ENCODE data around the gene NFATC2.

Gene NFATC2

DNA sequence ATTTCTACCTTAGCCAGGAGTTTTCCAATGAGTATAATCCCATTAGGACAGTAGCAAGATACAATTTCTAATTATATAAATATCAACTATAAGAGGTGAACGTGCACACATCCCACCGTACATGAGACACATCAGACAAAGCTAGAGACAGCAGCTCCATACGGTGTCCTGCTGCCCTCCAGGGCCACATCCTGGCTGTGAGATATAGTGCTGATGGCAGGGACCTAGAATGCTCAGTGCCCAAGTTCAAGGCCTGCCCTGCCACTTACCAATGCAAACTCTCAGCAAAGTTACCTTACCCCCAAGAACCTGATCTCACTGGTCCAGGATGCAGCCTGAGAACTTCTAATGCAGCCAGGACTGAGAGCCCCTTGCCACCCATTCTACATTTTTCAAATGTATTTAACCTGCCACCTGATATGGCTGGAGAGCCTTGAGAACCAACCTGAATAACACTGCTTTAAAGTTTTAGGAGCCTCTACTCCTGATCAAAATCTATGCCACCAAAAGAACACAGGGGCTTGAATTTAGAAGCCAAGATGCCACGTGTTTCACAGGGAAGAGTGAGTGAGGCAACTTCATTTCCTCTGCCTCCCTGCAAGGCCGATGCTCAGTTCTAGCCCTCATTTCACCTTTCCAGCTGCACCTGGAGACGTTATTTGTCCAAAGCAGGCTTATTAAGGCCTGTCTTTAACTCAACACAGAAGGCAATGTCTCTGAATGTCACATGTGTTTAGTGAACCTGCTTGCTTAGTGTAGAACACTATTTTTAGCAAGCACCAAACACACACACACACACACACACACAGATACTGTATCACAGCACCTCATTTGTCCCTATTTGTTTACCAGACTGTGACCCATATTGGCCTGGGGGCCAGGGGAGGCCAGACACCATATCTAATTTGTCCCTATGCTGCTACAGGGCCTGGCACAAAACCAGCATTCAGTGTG lies 6.1 kb downstream of the NFATC2 start:
- DNase-seq = no peak

DNA sequence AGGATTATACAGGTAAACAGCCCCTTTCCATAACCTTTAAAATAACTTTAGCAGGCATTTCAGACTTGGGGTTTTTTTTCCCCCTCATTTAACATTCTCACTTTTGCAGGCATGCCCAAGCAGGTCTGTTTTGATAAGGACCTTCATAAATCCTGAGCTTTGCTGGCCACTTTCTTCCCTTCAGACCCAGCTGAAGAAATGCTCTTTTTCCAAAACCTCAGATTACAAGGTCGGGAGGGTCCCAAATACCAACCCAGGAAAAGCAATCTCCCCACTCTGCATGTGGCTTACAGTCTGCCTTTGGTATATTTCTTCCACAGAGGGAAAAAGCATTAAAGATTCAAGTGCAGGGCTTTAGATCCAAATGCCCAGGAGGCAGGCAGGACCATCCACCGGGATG lies 6.8 kb downstream of the NFATC2 start:
- DNase-seq = no peak

DNA sequence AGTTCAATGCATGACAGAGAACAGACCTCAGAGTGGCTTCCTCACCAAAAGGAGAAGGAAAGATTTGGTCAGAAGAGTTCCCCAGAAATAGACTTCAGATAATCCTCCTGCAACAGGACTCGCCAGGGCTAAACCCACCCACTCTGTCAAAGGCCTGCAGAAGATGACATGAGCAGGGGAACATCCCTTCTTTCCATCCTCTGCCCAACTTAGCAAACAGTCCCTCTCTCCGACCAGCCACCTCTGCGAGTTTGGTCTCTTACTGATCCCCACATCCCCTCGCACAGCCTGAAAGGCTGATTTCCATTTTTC lies 7.5 kb downstream of the NFATC2 start:
- no peak for DNase-seq

DNA sequence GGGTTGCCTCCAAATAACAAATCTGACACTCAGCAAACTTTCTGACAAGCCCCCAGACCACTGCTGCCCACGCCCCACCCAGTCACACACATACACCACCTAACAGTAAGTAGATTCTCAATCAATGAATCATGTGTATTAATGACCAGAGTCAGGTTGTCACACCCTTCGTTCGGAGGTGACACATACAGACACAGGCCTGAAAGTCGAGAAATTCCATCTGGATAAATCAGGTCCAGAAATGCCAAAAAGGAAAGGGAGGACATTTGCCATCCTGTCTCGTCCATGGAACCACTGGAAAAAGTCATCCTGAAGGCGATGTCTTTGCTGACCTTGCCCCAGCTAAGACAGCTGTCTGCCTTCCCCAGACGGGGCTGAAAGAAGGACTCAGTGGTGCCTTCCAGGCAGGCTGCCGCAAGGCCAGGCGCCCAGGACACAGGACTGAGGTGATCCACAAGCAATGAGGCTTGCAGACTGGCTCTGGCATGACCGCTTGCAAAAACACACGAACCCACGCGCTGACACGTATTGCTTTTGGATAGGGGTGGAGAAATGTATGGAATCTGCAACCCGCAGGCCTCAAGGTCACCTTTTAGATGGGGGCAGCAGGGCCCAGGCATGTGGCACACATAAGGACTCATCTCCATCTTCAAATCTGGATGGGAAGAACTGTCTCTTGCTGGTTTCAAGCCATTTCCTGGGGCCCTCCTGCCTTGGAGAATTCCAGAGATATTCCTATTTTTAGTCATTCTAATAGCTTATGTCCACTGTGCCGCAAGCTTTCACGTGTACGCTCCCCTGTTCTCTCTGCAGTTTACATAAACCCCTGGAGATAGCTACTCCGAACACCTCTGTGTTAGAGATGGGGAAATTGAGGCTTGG lies 9.0 kb downstream of the NFATC2 start:
- no peak for DNase-seq

DNA sequence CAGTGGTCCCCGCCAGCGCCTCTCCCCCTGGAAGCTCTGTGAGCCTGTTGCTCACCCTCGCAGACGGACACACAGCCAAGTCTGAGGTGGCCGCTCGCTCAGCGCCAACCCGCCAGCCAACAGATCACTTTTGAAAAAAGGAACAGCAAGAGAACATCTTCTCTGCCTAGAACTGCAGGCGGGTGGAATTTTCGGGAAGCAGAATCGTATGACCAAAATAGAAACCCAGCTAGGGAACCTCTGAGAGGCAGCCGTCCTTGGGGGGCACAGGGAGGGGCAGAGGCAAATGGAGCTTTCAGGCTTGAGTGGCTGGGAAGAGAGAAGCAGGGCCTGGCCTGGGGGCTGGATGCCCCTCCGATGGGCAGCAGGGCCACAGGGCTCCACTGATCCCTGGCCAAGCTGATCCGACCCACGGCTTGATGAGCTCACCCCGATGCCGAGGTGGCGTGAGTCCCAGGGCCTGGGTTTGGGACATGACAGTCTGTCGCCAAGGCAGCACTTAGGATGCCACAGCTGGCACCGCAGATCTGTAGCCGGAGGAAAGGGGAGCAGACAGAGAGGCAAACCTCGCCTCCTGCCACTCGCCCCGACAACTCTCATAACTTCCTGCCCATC lies 9.8 kb downstream of the NFATC2 start:
- no peak for DNase-seq

DNA sequence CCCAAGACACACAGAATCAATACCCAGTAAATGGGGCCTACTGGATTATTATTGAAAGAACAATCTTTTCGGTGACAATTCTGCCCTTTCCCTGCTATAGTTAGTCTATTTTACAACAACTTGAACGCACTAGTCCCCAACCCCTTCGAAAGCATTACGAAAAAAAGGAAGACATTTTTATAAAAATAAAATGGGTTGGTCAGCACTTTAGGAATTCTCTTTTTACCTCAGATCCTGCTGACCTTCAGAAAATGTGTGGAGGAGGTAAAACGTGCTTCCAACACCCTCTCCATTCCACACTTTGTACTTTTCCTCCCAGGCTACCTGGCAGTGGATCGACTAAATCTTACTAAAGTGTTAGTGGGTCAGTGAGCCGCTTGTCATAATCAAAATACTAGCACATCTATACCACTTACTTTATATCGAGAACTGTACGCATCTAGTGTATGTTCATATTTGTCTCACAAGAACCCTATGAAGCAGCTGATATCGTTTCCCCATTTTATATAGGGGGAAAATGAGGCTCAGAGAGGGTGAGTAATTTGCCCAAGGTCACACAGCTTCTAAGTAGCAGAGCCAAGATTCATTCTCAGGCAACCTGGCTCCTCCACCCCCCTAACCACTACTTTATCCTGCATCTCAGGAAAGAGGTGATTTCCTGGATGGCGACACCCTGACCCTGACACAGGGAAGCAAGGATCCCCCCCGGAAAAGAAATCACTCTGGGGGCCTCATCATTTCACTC lies 10.6 kb downstream of the NFATC2 start:
- DNase-seq = no peak

DNA sequence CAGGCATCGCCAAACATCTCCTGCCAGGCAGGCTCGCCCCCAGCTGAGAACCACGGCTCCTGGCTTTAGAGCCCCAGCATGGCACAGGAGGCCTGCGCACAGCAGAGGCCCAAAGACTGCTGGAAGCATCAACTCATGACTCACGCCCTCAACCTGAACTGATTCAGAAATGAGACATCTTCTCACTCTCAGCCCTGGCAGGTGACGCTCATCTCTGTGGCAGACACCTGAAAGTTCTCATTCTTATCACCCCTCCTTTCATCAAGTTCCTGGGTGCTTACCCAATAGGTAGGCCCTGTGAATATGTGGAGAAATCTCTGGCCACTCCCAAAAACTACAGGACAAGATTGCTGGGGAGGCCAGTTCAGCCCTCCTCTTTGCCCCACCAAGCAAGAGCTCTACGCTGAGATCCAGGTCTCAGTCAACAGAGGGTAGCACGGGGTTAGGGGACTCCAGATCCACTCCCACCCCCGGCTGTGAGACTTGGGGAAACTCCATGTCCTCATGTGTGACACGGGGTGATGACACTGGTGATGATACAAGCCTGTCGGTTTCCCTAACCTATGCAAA lies 11.3 kb downstream of the NFATC2 start:
- no peak for DNase-seq

DNA sequence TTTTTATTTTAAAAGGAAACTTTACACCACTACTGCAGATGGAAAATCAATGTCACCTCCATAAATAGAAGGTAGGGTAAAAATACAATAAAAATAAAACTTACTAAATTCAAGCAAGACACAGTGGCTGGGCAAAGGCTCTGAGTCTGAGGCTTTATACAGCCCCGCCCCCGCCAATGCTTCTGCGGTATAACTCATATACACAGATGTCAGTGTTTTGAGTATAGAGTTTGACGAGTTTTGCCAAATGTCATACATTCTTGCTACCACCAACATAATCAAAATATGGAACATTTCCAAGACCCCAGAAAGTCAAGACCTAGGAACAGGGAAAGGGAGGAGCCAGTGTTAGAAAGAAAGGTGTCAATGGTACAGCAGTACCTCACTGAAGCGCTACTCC lies 12.8 kb downstream of the NFATC2 start:
- DNase-seq = no peak

DNA sequence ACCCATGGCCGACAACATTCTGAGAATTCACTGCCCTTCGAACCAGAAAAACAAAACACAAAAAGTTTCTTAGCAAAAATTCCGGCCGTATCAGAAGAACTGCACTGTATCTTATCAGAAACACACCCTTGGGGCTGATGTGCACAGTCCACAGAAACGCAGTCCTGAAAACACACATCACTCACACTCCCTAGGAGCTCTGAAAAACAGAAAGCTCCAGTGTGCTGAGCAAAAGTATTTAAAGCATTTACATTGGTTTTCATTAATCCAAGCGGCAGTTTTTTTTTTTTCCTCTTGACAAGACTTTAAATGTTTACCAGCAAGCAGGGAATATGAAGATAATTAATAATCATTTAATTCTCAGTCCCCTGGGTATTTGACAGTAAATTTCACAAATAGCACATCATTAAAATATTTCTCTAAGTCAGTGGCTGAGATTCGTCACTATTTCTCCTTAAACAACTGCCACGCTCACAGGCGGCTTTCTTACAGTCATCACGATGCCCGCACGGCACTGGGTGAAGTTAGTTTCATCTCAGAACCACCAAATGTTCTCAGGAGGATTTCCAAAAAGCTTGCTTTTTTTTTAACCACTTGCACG lies 13.3 kb downstream of the NFATC2 start:
- DNase-seq = no peak

DNA sequence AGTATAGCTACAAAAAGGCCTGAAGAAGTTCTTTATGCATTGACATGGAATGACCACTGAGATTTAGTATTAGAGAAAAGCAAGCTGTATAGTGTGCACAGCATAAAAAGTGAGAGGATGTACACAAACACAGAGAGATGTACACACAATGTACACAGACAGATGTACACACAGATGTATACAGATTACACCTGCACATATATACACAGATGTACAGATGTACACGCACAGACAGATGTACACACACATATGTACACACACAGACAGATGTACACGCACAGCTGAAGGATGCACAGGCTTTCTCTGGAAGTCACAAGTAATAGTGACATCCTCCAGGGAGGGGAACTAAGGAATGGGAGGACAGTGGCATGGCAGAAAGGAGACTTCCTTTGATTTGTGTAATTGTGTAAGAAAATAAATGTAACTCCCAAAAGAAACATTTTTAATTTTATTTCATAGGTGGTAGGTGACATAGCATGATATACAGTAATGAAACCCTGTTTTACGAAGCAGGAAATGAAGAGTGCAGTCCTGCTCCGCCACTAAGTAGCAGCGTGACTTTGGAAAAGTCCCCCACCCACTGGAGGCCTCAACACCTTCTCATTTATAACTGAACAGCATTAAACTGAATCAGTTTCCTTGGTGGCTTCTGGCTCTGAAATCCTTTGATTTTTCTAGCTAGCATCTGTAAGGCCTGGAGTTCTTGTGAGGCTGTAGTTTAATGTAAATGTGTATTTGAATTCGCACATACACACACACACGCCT lies 14.1 kb downstream of the NFATC2 start:
- no peak for DNase-seq

DNA sequence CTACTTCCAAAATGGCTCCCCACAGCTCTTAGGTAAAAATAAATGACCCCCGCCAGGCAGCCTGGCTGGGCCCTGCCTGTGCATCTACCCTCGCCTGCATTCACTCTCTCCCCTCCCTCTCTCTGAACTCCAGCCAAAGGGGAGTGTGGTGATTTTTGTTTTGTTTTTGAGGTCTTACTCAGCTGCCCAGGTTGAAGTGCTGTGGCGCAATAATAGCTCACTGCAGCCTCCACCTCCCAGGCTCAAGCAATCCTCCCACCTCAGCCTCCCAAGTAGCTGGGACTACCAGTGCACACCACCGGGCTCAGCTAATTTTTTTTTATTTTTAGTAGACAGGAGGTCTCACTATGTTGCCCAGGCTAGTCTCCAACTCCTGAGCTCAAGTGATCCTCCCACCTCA lies 15.8 kb downstream of the NFATC2 start:
- no peak for DNase-seq

DNA sequence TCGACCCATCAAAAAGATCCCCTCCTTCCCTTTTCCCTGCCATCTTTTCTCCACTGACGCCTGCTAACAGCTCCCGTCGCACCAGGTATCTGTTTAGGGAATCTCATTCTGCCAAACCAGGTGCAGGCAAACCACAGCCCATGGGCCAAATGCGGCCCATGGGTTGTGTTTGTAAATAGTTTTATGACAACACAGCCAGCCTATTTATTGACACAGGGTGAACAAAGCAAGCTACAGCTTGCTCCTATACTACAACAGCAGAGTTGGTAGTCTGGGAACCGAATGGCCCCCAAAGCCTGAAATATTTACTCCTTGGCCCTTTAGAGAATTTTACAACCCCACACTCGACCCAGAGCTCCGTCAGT lies 16.4 kb downstream of the NFATC2 start:
- DNase-seq = no peak

DNA sequence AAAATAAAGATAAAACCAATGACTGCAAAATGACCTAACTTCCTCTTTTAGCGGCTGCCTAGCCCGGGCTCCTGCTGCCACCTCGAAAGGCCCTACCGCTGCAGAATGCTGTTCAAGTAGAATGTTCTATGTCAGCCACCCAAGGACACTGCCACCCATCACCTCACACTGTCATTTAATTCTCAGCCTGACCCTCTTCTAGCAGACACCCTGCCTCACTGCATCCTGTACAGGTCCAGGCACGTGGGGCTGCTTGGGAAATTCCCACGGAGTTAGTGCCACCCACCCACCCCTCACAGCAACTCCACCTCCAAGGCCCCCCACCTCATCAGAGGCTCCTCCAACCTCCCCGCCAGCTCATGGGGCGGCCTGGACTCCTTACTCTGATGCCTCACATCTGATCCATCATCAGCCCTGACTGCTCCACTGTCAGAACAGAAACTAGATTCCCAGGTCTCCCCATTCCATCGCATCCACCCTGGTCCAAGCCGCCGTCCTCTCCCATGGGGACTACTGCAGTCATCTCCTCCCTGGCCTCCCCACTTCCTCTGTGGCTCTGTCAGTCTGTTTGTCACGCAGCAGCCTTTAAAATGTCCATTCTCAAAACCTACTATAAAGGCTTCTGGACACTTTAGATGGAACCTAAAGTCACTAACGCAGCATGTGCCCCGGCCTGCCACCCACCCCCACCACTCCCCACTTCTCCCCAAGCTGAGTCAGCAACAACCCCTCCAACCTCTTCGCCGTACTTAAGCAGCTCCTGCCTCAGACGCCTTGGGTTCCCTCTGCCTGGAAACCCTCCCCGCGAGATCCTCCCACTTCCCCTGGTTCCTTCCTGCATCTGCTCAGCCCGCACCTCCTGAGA lies 17.0 kb downstream of the NFATC2 start:
- DNase-seq = no peak

DNA sequence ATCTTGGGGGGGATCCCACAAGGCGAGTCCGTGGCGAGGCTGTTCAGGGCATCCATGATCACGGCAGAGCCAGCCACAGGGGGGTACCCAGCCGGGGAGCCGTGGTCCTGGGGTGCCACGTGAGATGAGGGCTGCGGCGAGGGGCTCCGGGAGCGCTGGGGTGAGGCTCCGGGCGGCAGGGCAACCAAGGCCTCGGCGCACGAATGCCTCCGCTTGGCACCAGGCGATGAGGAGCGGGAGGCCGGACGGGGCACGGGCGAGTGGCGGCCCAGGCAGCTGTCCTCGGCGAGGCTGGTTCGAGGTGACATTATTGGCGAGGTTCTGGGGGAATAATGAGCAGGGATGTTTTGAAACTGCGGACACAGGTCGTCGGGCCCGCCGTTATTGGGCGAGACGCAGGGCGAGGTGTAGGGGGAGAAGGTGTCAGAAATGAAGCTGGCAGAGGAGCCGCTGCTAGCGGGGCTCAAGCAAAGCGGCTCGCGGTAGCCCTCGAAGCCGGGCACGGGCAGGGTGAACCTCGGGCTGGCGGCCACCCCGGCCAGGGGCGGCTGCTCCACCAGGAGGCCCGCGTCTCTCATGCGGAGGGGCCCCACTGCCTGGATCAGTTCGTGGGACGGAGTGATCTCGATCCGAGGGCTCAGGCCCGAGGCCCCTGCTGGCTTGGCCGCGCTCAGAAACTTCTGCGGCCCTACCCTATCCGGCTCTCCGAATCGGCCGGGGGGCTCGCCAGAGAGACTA lies 19.1 kb downstream of the NFATC2 start:
- DNase-seq = no peak

DNA sequence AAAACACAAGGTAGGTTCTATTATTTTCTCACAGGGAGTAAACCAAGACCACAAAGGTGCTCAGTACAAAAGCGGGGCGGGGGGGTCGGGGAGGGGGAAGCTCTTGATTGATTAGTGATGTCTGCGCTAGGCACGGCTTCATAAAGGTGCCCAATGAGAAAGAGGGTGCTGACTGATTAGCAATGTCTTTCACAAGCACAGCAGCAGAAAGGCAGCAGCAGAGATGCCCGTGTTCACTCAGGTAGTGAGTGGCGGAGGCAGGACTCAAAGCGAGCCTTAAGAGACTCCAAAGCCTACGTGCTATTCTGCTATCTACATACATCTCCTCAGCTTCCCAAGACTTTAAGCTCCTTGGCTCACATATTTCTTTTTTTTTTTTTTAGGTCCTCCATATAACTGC lies 20.3 kb downstream of the NFATC2 start:
- DNase-seq = no peak

DNA sequence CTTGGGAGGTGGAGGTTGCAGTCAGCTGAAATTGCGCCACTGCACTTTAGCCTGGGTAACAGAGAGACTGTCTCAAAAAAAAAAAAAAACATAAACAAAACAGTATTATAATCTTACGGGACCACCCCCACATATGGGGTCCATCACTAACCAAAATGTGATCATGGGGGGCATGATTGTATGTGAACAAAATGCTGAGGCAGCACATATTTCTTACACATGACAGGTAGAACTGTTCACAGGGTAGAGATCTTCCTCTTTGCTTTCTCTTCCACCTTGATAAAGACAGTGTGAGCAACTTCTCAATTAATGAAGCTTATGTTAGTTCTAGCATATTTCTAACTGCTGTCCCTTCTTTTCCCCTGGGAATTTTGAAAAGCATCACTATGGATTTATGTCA lies 24.7 kb downstream of the NFATC2 start:
- no peak for DNase-seq

DNA sequence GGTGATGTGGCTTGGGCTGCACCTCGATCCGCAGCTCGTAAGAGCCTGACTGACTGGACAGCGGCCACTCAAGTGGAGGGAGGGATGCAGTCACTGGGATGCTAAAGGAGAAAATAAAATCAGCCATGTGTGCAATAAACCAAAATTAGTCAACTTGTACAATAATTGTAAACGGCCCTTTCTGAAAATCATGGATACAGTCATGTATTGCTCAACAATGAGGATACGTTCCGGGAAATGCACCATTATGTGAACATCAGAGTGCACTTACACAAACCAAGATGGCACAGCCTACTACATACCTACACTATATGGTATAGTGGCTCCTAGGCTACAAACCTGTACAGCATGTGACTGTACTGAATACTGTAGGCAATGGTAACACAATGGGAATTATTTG lies 25.7 kb downstream of the NFATC2 start:
- no peak for DNase-seq

DNA sequence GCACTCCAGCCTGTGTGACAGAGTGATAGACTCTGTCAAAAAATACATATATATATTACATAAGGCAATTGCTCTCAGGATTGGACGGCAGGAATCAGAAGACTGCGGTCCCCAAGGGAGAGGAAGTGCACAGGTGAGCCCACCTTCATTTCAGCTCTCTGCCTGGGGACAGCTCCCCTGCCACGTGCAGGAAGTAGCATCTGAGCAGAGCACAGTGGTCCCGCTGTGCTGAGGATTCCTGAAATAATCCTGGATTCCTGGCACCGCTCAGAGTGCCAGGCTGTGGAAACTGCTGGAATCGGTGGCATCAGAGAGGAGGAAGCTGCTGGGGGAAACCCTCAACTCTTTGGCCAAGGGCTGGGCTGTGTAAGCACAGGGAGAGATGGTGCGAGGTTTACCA lies 27.7 kb downstream of the NFATC2 start:
- DNase-seq = no peak

DNA sequence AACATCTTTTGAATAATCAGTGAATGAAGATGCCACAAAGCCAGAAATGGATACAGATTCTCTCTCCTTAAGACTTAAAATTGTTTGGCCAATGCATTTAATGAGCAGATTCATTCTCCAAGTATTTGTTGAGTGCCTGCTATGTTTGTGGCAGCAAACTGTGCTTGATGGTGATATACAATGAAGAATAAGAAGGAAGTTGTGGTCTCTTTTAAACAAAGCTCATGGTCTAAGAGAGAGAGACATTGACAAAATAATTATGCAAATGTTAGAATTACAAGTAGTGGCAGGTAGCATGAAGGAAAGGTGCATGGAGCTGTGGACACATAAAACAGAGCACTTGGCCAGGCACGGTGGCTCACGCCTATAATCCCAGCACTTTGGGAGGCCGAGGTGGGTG lies 28.3 kb downstream of the NFATC2 start:
- no peak for DNase-seq

DNA sequence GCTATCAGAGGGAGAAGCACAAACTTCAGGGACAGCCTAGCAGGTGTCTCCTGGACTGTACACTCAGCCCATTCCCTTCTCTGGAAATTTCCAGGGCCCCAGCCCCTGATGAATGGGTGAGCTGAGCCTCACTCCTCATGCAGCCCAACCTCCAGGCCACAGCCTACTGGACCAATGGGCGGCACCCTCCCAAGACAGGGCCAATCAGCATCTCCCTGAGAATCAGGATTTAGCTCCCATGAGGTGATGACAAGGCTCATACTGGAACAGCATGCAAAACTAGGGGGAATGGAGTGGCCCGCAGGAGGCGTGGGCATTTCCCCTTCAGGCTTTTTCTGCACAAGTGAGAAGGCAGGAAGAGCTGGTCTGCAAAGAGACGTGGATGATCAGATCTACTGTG lies 29.0 kb downstream of the NFATC2 start:
- DNase-seq = peak; percentile 8
